GM21717 (cell line): ENCODE results near the gene RBM43.

Experiments
- ATAC-seq: cut with Tn5 transposase; IDR thresholded peaks from one replicate; pipeline ENCODE4 v1.9.1; 2021; ENCODE audit warnings: mild to moderate bottlenecking, moderate library complexity; ENCODE audit not compliant: unreplicated experiment

RBM43 gene

DNA sequence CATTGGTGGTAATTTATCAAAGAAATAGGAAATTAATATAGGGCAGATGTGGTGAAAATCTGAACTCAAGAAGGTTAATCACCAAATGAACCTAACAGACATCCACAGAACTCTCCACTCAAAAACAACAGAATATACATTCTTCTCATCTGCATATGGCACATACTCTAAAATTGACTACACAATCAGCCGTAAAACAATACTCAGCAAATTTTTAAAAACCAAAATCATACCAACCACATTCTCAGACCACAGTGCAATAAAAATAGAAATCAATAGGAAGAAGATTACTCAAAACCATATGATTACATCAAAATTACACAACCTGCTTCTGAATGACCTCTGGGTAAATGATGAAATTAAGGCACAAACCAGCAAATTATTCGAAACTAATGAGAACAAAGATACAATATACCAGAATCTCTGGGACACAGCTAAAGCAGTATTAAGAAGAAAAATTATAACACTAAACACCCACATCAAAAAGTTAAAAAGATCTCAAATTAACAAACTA is 31.0 kb downstream of the RBM43 start:
- no peak for ATAC-seq

DNA sequence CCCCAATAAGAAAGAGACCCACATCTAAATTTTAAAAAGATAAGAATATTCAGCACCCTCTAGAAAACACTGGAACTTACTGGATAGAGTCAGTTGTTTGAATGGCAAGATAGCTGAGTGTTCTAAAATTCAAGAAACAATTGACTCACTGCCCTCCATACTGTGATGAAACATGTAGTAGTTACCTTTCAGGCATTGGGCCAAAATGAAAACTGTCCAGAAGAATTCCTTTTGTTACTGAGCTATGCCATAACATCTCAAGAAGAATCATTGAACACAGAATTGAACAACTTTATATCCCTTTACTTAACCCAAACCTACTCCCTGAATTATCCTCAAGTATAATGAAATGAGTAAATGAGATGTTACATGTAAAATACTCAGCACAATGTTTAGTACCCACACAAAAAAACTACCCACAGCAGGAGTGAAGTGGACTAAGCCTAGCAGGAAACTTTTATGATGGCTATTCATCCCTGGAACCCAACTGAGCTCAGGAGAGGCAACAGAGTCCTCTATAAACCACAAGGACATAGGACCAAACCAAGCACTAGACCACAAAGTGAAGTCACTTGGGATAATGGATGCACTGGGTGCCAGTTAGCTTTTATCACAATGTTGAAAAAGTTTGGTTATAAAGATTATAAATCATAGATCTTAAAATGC is 32.7 kb downstream of the RBM43 start:
- ATAC-seq, result no peak

DNA sequence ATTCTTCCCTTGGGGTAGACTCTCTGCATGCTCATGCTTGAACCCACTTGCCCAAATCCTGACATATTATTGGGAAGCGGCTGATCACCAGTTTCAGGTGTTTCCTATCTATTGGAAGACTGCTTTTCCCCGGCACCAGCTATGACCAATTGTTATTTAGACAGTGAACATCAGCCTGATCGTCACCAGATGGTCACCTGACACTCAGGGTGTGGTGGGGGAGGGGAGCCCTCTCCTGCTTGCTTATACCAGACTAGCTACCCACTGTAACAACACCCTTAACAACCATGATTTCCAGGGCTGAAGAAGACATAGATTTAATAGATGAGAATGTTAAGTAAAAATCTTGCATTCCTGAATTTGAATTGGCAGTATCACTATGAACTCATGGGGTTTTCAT is 44.3 kb downstream of the RBM43 start:
- ATAC-seq, result no peak

DNA sequence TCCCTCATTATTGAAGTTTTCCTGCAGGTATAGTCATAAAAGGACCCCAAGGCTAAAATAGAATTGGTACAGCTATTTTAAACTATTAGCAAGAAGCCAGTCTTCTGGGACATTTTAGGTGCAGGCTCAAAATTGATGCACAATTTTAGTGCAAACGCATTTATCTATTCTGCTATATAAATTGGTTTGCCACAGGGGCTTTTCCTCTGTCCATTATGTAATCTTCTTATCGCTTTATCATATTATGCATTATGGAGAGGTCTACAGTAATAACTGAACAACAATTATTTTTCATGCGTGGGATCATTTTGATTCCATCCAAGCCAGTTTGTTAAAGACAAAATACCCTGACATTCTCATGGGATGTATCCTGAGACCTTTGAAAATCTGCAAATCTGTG is 54.6 kb downstream of the RBM43 start:
- no peak for ATAC-seq

DNA sequence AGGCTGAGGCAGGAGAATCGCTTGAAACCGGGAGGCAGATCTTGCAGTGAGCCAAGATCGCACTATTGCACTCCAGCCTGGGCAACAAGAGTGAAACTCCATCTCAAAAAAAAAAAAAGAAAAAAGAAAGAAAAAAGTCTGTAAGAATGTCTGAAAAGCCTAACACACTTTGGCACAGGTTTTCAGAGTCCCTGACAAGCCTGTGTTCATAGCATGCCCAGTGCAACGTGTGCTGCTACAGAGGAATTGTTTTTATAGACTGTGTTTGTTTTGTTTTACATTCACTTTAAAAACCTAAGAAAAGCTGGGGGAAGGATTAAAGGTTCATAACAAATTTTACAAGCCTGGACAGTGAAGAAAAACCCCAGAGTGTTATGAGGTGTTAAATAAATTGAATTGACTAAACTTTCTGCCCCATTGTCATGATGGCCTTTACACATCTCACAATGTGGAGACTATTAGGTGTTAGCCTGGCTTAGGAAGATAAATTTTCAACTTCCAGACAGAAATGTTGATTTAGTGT is 55.2 kb downstream of the RBM43 start:
- no peak for ATAC-seq

DNA sequence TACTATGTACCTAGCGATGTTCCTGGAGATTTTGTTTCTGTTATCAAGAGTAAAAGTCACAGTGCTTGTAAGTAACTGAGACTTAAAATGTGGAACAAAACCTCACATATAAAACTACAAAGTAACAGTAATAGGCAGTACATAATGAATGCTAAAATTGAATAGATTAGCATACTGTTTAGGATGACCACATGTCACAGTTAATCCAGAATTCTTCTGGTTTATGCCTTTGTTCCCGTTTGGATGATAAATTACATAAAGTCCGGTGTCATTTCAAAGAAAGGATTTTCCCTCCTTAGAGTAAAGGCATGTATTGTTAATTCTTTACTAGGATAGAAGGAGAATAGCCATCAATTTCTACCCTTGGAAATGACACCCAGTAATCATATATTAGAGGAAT is 56.1 kb downstream of the RBM43 start:
- no peak for ATAC-seq

DNA sequence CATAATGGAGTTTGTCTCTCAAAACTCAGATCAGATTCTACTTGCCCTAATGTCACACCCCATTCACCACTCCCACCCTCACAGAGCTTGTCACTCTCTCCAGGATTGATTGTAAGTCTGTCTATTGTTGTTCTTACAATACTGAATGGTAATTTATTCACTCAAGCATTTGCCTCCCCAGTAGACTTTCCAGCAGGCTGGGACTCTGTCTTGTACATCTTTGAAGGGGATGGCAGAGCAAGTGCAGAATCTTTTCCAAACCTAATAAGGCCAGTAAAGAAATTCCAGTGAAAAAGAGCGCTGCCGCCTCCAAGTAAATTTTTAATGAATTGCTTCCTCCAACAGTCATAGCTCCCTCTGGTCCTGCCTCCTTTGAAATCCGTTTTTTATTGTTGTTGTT is 56.9 kb downstream of the RBM43 start:
- ATAC-seq, result no peak

DNA sequence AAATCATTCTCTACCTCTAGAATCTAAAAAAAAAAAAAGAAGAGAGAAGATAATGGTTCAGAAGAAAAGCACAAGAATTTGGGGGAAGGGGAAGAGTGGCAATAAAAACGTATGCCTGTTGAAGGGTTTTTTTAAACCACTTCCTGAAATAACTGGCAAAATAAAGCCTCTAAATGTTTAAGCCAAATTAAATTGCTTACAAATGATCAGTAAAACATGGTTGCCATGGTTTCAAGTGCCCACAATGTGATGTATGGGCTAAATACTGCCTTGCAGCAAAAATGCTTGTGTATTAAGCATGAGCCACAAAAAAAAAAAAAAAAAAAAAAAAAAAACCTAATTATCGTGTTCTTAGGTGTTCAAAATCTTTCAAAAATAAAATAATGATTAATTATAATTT is 60.8 kb downstream of the RBM43 start:
- no peak for ATAC-seq

DNA sequence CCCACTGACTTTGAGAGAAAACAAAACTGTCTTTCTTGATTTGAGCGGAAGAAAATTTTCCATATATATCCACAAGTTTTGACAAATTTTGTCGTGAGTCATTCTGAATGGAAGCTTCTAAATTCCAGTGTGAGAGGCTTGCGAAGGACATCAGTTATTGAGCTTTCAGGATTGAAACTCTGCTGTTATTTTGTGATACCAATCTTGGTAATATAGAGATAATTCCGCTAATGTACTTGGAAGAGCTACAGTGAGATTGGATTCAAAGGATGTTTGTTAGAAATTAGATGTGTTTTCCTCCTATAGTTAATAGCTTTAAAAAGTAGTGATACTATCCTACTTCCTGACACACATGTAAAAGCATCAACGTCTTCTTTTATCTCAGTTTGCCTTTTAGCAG is 61.4 kb downstream of the RBM43 start:
- no peak for ATAC-seq

DNA sequence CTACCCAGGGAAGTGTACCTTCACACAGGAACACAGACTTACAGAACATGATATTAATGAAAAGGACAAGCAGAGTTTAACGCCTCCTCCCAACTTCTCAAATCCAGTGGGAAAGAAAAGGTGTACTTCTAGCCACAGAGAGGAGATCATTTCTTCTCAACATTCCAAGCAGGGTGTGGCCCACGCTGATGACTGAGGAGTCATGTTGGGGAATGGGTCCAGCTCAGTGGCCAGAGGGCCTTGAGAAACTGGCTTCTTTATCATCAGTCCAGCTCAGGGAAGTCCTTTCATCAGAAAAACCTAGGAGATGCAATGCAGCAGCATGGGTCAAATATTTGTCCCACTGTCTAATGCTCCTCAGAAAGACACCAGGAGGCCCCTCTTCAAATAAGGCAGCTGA is 63.0 kb downstream of the RBM43 start:
- ATAC-seq, result no peak
